Fibroblast of pulmonary artery (primary cell): ENCODE results near the gene NIPAL3.

ENCODE experiments used
- DNase-seq: peaks from one replicate; pipeline ENCODE4 v3.0.0-alpha.2; 2010; ENCODE audit warnings: low read depth
- H3K4me3 ChIP-seq: replicated peaks from 2 replicates; pipeline ENCODE4 v1.5.1; 2011; ENCODE audit warnings: low read depth, mild to moderate bottlenecking, control low read depth, low read length, moderate library complexity
- CTCF ChIP-seq: IDR thresholded peaks from 2 replicates; pipeline ENCODE4 v1.5.1; 2011; ENCODE audit warnings: mild to moderate bottlenecking, control low read depth, low read length, inconsistent platforms; ENCODE audit errors: missing control alignments

The NIPAL3 gene

GRCh38 chr1:24421502-24421901 is 5.9 kb downstream of the NIPAL3 start:
- DNase-seq: no peak
- no peak overlapping the region for H3K4me3 ChIP-seq
- TF ChIP-seq CTCF: peak; percentile 17

- H3K4me3 ChIP-seq: no peak overlapping the region
- DNase-seq: no peak
- TF ChIP-seq CTCF: no peak
These were observed 8.6 kb downstream of the NIPAL3 start for GRCh38 chr1:24424207-24424606.

GRCh38 chr1:24424990-24425389 is 9.4 kb downstream of the NIPAL3 start:
- no peak for TF ChIP-seq CTCF

GRCh38 chr1:24425441-24425840 is 9.8 kb downstream of the NIPAL3 start:
- H3K4me3 ChIP-seq: no peak overlapping the region
- DNase-seq: no peak
- TF ChIP-seq CTCF: no peak

More at GRCh38 chr1:24424990-24425389, 9.4 kb downstream of the NIPAL3 start:
- no peak for DNase-seq
- H3K4me3 ChIP-seq: no peak overlapping the region

- TF ChIP-seq CTCF: no peak
- DNase-seq: no peak
- H3K4me3 ChIP-seq: no peak overlapping the region
These were observed 10.3 kb downstream of the NIPAL3 start for GRCh38 chr1:24425922-24426321.

GRCh38 chr1:24426744-24427544 is 11.3 kb downstream of the NIPAL3 start:
- TF ChIP-seq CTCF: no peak
- no peak overlapping the region for H3K4me3 ChIP-seq
- no peak for DNase-seq

- no peak for DNase-seq
- TF ChIP-seq CTCF: no peak
These were observed 11.9 kb downstream of the NIPAL3 start for GRCh38 chr1:24427545-24427862.

More at GRCh38 chr1:24427545-24427862, 11.9 kb downstream of the NIPAL3 start:
- H3K4me3 ChIP-seq: no peak overlapping the region
